Caco-2 (cell line): Measurements from ENCODE around the gene SERTM1. TPM values are rescaled to one million over a fixed set of nuclear protein-coding genes. Genes with fewer than 3 reads are reported as not detected.
A peak's percentile ranks its signal among the peaks of the same experiment; 100 is the strongest.

Source experiments
- BruUV-seq: library from RNA; stranded (reverse); fragments of 400-500 nt; replicated peaks from 2 replicates; lab custom pipeline; 2021; lab: Mats Ljungman, UMichigan
- CTCF ChIA-PET: fragments of 300-600 bp; sonication (Branson Sonifier 250); formaldehyde crosslinking; loops from one replicate; lab custom pipeline; 2022; ENCODE audit warnings: antibody characterized with exemption; lab: Charles Lee
- POLR2A ChIA-PET: fragments of 300-600 bp; sonication (Branson Sonifier 250); formaldehyde crosslinking; loops from one replicate; lab custom pipeline; 2022; ENCODE audit warnings: antibody characterized with exemption; lab: Charles Lee
- DNase-seq, 2 experiments: peaks; one replicate each; pipeline versions ENCODE4 v3.0.0 to v3.0.0-alpha.2; 2020 to 2022
- H3K27me3 ChIP-seq: replicated peaks from 2 replicates; pipeline ENCODE4 v1.6.0; 2011; ENCODE audit warnings: low read length; ENCODE audit not compliant: control insufficient read depth, insufficient read depth
- H3K36me3 ChIP-seq: 2 replicates; pipeline ENCODE4 v1.5.1; 2011; ENCODE audit warnings: low read length; ENCODE audit not compliant: control insufficient read depth, insufficient read depth
- H3K4me1 ChIP-seq: fragments of 250-450 bp; sonication (Bioruptor Pico); 2 replicates; pipeline ENCODE4 v1.5.1; 2020; ENCODE audit warnings: mild to moderate bottlenecking
- H3K4me3 ChIP-seq: 2 replicates; pipeline ENCODE4 v1.5.1; 2011; ENCODE audit warnings: low read depth, mild to moderate bottlenecking, control low read depth, low read length
- H3K9me3 ChIP-seq: fragments of 250-450 bp; sonication (Bioruptor Pico); 2 replicates; pipeline ENCODE4 v1.5.1; 2020; ENCODE audit warnings: mild to moderate bottlenecking, moderate library complexity
- H3K27ac Mint-ChIP-seq: one replicate; pipeline ENCODE4 v1.8.0; 2022; ENCODE audit warnings: mixed read lengths; ENCODE audit not compliant: unreplicated experiment
- H3K27me3 Mint-ChIP-seq: one replicate; pipeline ENCODE4 v1.8.0; 2022; ENCODE audit warnings: mixed read lengths; ENCODE audit not compliant: insufficient read depth, unreplicated experiment
- H3K36me3 Mint-ChIP-seq: one replicate; pipeline ENCODE4 v1.8.0; 2022; ENCODE audit warnings: mild to moderate bottlenecking, mixed read lengths; ENCODE audit not compliant: insufficient read depth, unreplicated experiment
- H3K4me1 Mint-ChIP-seq: one replicate; pipeline ENCODE4 v1.8.0; 2022; ENCODE audit warnings: low read depth, mixed read lengths; ENCODE audit not compliant: unreplicated experiment
- H3K4me3 Mint-ChIP-seq: one replicate; pipeline ENCODE4 v1.8.0; 2022; ENCODE audit warnings: mild to moderate bottlenecking, moderate library complexity, mixed read lengths; ENCODE audit not compliant: unreplicated experiment
- H3K9me3 Mint-ChIP-seq: one replicate; pipeline ENCODE4 v1.8.0; 2022; ENCODE audit warnings: mixed read lengths; ENCODE audit not compliant: unreplicated experiment
- intact Hi-C: fragments of 100-400 bp; cut with micrococcal nuclease; formaldehyde crosslinking; loops from one replicate; pipeline ENCODE4 v1.10.0; 2022; ENCODE audit not compliant: unreplicated experiment
- total RNA-seq: library from RNA; stranded (reverse); gene quantifications from 2 replicates; pipeline ENCODE4 v1.2.3, GENCODE V29; 2022
- TF ChIP-seq, protein P1 (sequence below), 2 experiments: fragments of 200-600 bp in 1 of 2; IDR thresholded peaks; 1 replicate in 1 of 2; 2 replicates in 1 of 2; pipeline versions ENCODE4 v1.5.1 to v1.8.0; 2011 to 2022; ENCODE audit warnings: antibody characterized with exemption in 1 of 2, control low read depth in 1 of 2, inconsistent platforms in 1 of 2, low read depth in 1 of 2, low read length in 1 of 2, mild to moderate bottlenecking in 1 of 2, moderate library complexity in 1 of 2; ENCODE audit not compliant: insufficient read depth in 1 of 2, severe bottlenecking in 1 of 2, unreplicated experiment in 1 of 2

Gene SERTM1
- total RNA-seq, 1 experiment from 2014 or later, result not detected

DNA sequence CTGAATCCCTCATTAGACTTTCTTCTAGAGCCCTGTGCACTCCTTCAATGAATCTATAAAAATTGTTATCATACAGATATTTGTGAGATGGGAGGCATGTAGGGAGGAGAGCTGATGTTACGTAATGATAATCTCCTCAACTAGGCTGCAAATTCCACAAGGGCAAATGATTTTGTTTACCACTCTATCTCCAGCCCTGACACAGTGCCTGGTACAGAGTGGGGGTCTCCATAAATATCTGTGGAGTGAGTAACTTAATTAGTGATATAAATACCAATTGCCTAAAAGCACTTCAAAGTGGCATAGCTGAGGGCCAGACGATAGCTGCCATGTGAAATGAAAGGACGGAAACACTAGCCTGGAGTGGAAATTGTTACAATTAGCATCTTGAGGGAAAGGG is 54.2 kb downstream of the SERTM1 start:
- Histone ChIP-seq H3K36me3 (no peaks in the 10 kb centered on the region), H3K27me3 (no peaks in the 10 kb centered on the region), H3K9me3 (no peaks in the 10 kb centered on the region), H3K4me3 (no peak overlapping the region), H3K4me1 (no peaks in the 10 kb centered on the region)
- TF ChIP-seq, protein P1, sequence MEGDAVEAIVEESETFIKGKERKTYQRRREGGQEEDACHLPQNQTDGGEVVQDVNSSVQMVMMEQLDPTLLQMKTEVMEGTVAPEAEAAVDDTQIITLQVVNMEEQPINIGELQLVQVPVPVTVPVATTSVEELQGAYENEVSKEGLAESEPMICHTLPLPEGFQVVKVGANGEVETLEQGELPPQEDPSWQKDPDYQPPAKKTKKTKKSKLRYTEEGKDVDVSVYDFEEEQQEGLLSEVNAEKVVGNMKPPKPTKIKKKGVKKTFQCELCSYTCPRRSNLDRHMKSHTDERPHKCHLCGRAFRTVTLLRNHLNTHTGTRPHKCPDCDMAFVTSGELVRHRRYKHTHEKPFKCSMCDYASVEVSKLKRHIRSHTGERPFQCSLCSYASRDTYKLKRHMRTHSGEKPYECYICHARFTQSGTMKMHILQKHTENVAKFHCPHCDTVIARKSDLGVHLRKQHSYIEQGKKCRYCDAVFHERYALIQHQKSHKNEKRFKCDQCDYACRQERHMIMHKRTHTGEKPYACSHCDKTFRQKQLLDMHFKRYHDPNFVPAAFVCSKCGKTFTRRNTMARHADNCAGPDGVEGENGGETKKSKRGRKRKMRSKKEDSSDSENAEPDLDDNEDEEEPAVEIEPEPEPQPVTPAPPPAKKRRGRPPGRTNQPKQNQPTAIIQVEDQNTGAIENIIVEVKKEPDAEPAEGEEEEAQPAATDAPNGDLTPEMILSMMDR (IDR thresholded peaks at IDR 0.05; ENCODE audit: insufficient read depth in 1 of 2, low read depth in 1 of 2, low read length in 1 of 2, severe bottlenecking in 1 of 2, unreplicated experiment in 1 of 2), result no peak
- Mint-ChIP-seq H3K4me3 (no peak overlapping the region), H3K9me3 (no peaks in the 10 kb centered on the region), H3K27me3 (peaks cover 3% of the 10 kb centered on the region), H3K36me3 (no peaks in the 10 kb centered on the region), H3K4me1 (no peaks in the 10 kb centered on the region), H3K27ac (no peak overlapping the region)
- BruUV-seq, result no TSS peak
- DNase-seq, result no peak
- intact Hi-C loops, result no loop called here
- POLR2A ChIA-PET, result no interaction called here
- CTCF ChIA-PET, result no interaction called here

DNA sequence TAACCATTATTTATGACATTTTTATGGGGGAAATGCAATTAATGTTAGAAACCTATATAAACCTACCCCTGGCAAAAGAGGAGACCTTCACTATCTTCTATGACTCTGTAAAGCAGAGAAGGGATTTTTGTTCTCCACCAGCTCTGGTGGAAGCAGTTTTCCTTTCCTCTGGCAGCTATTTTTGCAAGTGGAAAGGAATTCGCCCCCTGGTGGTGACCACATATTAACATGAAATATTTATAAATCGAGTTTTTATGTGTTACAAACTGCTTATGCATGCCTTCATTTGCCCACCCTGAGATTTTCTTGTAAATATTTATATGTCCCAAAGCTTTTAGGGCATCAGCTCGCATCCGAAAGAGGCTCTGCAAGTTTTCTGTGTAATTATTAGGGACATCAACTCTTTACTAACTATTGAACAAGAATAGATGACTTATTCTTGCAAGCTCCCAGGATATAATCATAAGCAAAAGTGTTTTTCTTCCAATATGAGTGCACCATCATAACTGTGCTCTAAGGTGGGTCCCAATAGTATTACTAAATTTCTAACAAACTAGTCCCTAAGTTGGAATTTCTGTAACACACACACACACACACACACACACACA is 62.4 kb downstream of the SERTM1 start:
- no peaks in the 10 kb centered on the region for H3K36me3 Mint-ChIP-seq
- no TSS peak for BruUV-seq
- intact Hi-C loops, result loop anchor here (1.0 to 2.0 kb wide), 4 partner anchors 283 to 757 kb away; no protein-coding TSS in a partner anchor
- Histone ChIP-seq H3K27me3 (no peaks in the 10 kb centered on the region), H3K36me3 (no peaks in the 10 kb centered on the region), H3K4me1 (no peaks in the 10 kb centered on the region), H3K9me3 (no peaks in the 10 kb centered on the region), H3K4me3 (no peak overlapping the region)
- ChIA-PET CTCF (interaction anchor here (0.6 to 1.4 kb wide), 8 partner anchors 11 to 757 kb away, joined by 3 to 16 read pairs (median 4); no protein-coding TSS in a partner anchor), POLR2A (no interaction called here)
- no peak overlapping the region for H3K4me3 Mint-ChIP-seq
- peak in 1 of 2 experiments; percentile 58 for DNase-seq
- TF ChIP-seq, protein P1 (IDR thresholded peaks at IDR 0.05; ENCODE audit: insufficient read depth in 1 of 2, low read depth in 1 of 2, low read length in 1 of 2, severe bottlenecking in 1 of 2, unreplicated experiment in 1 of 2), result peak; percentile 65 to 83
- no peaks in the 10 kb centered on the region for H3K9me3 Mint-ChIP-seq
- H3K27ac Mint-ChIP-seq, result no peak overlapping the region
- H3K27me3 Mint-ChIP-seq, result peaks cover 10% of the 10 kb centered on the region
- H3K4me1 Mint-ChIP-seq, result no peaks in the 10 kb centered on the region

DNA sequence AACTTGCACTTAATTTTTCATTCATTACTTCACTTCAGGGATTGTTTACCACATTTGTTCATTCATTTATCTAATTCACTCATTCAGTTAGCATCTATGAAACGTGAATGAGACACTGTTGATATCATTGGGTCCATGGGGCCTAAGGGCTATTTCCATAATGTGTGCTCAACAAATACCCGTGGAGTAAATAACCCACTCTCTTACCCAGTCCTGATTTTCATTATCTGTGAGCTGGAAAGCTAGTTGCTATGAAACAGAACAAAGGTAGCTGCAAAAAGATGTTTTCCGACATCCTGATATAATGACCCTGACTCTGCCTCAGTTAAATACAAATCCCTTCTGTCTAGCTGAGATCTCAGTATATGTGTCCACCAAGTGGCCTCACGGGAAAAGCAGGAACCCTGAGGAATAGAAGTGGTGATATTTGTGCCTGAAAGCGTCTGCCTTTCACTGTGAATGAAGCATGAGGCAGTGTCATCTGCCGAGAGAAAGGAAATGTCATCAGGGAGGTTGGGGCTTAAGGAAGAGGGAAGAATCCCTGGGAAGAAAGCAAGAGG is 63.8 kb downstream of the SERTM1 start:
- DNase-seq, result no peak
- Mint-ChIP-seq H3K4me1 (no peaks in the 10 kb centered on the region), H3K9me3 (peaks cover 9% of the 10 kb centered on the region), H3K4me3 (no peak overlapping the region), H3K27me3 (peaks cover 16% of the 10 kb centered on the region), H3K36me3 (no peaks in the 10 kb centered on the region), H3K27ac (no peak overlapping the region)
- ChIA-PET POLR2A (no interaction called here), CTCF (interaction anchor here (1.3 kb wide), 1 partner anchor 455 kb away, joined by 4 read pairs; no protein-coding TSS in a partner anchor)
- Histone ChIP-seq H3K9me3 (no peaks in the 10 kb centered on the region), H3K4me3 (no peak overlapping the region), H3K4me1 (no peaks in the 10 kb centered on the region), H3K36me3 (no peaks in the 10 kb centered on the region), H3K27me3 (no peaks in the 10 kb centered on the region)
- no TSS peak for BruUV-seq
- TF ChIP-seq, protein P1 (IDR thresholded peaks at IDR 0.05; ENCODE audit: insufficient read depth in 1 of 2, low read depth in 1 of 2, low read length in 1 of 2, severe bottlenecking in 1 of 2, unreplicated experiment in 1 of 2), result no peak
- intact Hi-C loops, result loop anchor here (2.0 kb wide), 1 partner anchor 759 kb away; no protein-coding TSS in a partner anchor
